GM18508 (cell line): ENCODE results near the gene IFI27L1.

Source experiments
- ATAC-seq: cut with Tn5 transposase; IDR thresholded peaks from one replicate; pipeline ENCODE4 v1.9.1; 2021; ENCODE audit warnings: moderate number of reproducible peaks; ENCODE audit not compliant: insufficient read depth, unreplicated experiment

IFI27L1 gene

GRCh38 chr14:94128216-94128839 lies 47.2 kb downstream of the IFI27L1 start:
- no peak for ATAC-seq

DNA sequence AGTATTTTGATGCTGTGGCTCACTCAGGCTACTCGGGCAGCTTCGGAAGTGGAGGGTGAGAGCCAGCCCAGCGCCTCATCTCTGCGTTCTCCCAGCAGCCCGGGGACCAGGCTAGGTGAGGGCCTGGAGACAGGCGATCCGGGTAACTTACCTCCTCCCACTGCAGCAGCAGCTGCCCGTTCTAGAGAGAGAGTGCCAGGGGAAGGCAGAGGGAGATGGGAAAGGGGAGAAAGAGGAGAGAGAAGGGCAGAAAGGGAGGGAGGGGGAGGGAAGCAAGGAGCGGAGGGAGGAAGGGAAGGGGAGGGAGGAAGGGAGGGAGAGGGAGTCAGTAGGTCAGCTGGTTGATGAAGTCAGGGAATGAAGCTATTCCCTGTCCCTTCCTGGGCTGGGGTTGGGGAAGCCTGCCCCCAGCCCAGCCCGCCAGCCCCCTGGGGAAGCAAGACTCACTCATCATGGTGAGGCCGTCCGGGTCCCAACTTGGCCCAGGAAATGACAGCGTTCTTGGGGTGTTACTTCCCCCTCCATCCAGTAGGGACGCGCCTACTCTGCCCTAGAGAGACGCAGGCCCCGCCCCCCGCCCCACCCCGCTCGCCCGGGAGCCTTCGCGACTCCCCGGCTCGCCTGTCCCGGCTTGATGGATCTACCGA lies 48.1 kb downstream of the IFI27L1 start, which contains the start of gene IFI27L2:
TSS of gene IFI27L2 (minus strand) at position 494 of the 647 bp plus-strand sequence. CDS start at position 454, 40 bp downstream.
- ATAC-seq: peak; percentile 71

DNA sequence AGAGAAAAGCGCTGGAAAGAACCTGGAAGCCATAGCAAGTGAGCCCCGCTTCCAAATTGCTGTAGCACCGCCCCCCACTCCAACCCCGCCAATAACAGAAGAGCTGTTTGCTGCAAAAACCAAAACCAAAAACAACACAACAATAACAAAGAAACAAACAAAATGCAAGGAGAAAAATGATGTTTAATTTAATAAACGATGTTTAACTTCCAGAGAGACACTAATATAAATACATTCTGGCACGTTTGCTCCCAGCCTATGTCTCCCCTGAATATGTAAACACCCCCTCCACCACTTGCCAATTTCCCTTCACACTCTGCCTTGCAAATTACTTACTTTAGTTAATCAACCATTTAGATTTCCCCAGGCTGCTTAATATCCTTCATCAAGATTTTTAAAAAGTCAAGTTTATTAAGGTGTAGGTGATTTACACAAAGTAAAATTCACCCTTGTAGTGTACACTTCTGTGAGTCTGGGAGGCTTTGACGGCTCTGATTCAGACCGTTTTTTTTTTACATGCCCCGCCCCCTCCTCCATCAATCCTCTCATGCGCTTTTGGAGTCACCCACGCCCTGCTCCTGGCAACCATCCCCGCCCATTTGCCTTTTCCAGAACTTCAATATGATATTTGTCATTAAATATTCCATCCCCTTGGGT lies 48.8 kb downstream of the IFI27L1 start:
- no peak for ATAC-seq

DNA sequence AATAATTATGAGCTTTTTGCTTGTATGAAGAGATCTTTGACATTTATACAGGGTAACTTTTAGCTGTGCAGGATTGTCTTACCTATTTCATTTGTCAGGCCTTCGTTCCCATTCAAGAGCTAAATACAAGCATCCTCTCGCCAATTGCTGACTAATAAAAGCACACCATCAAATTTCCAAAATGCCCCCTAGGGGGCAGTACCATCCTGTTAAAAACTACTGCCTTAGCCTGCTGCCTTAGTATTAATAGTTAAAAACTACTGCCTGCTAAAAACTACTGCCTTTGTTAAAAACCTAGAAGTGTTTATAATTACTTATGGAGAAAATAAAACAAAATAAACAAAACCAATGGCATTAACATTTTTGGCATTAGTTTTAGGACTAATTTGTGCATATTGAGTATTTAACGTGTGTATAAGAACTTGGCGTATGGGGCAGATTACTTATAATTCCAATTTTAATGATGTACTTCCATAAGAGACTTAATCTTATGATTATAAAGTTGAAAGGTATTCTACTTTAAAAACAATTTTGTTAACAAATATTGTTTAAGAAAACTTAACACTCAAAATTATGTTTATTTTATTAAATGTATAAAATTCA lies 51.3 kb downstream of the IFI27L1 start:
- ATAC-seq: no peak

DNA sequence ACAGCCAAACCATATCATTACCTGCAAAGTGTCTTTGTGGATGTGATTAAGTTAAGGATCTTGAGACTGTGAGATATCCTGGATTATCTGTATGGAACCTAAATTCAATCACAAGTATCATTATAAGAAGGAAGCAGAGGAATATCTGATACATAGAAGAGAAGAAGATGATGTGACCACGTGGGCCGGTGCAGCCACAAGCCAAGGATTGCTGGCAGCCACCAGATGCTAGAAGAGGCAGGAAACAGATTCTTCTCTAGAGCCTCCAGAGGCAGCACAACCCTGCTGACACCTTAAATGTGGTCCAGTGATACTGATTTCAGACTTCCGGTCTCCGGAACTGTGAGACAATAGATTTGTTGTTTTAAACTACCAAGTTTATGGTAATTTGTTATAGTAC lies 54.4 kb downstream of the IFI27L1 start:
- ATAC-seq: no peak

DNA sequence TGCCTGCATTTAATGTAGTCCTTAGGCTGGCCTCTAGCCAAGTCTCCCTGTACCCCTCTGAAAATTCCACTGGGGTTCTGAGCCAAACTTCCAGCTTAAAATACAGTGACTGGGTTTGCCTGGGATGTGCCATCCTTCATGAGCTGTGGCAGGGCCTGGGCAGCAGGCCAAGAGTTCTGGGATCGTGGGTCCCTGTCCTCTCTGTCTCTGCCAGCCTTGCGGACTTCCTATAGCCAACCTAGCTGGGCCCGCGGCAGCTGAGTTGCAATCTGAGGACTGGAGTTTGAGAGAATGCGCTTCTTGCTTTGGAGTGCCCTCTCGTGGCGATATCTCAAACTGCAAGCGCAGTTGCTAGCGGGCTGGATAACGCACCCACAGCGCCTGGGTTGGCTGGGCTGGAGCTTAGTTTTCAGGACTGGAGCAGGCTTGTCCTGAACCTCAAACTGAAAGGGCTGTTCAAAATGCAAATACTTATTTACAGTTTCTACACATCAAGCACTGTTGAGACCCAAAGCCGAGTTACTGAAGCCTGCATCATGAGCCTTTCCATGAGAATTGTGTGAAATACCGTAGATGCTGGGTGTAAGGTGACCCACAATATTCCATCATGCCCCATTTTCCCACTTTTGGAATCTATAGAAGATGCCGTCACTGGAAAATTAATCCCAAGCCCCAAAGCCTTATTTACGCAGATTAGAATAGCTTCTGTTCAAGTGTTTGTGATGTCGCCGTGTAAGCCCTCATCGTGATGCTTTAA lies 55.6 kb downstream of the IFI27L1 start:
- no peak for ATAC-seq

GRCh38 chr14:94138251-94138650 lies 57.1 kb downstream of the IFI27L1 start:
- no peak for ATAC-seq

DNA sequence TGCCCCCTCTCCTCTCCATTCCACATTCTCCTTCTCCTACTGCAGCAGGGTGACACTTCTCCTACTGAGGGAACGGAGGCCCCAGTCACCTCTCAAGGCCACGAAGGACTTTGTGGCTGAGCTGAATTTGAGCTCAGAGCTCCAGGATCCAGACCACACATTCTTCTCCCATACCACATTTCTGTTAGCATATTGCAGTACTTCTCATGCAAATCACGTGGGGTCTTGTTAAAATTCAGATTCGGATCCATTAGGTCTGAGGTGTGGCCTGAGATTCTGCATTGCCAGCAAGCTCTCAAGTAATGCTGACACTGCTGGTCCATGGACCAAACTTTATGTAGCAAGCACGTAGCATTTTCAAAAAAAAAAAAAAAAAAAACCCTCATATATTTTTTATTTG lies 57.9 kb downstream of the IFI27L1 start:
- no peak for ATAC-seq

DNA sequence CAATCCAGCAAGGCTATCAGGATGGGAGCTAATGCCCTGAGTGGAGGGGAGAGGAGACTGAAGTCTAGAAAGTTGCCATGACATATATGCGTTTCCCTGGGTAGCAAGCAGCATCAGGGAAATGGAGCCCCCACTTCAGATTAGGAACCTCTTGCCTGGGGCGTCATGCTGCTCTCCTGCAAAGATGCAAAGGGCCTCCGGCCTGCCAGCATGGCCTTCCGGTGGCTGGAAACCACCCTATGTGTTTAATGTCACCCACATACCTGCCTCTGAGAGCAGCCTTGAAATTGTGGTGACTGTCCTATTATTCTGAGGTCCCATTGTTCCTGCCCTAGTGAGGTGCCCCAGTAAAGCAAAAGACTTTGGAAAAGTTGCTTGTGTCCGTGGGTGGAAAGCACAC lies 58.3 kb downstream of the IFI27L1 start:
- ATAC-seq: no peak

- no peak for ATAC-seq
These were observed 61.1 kb downstream of the IFI27L1 start for GRCh38 chr14:94142247-94142646.

DNA sequence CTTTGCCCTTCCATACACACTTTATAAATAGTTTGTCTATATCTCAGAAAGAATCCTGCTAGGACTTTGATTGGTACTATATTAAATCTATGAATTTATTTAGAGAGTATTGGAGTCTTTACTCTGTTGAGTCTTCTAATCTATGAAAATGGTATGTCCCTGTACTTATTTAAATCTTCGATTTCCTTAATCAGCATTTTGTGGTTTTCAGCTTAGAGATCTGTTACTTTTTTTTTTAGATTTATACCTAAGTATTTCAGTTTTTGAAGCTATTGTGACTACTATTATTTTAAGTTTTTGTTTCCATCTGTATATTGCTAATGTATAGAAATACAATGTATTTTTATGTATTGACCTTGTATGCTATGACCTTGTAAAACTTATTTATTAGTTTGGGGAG lies 61.7 kb downstream of the IFI27L1 start:
- no peak for ATAC-seq

DNA sequence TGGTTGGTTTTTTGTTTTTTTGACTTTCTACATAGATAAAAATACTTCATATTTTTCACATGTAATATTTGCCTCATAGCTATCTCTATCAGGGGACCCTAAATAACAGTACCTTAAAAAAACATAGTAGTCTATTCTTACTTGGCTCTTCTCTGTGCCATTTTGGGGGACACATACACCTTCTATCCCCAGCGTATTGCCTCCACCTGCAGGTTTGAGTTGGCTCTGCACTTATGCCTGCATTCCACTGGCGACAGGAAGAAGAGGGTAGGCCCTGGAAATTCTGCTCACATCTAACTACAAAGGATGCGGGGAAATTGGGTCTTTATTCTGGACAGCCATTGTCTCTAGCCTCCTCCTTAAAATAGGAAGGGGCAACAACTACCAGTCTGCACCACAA lies 62.1 kb downstream of the IFI27L1 start:
- no peak for ATAC-seq

DNA sequence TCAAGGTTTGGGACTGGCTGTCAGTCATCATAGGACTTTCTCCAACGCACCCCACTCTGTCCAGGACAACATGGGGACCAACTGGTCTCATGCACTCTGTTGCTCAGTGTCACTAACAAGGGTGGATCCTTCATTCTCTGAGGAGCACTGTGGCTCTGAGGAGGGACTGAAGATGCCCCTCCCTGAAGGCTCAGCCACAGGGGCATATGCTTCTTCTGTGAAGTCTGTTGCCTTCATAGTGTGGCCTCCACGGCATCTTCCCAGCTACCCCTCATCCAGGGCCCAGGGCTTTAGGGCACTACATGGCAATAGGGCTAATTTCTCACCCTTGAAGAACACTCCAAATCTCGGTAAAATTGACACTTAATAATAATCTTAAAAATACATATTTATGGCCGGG lies 62.6 kb downstream of the IFI27L1 start:
- no peak for ATAC-seq

DNA sequence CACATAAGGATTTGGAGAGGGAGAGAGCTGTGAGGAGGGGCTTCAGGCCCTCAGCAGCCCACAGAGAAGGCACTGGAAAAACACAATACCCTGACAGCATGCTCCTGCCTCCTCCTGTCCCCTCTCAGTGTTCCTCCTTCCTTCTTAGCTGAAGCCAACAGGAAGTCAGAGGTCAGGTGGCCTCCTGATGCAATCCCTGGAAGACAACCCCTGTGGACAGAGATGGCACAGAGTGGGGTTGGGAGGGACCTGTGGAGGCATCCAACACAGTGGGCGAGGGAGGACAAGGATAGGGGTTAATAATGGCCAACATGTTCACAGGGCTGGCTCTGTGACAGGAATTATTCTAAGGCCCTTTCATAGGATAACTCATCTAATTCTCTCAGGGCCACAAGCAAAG lies 63.7 kb downstream of the IFI27L1 start:
- ATAC-seq: no peak

GRCh38 chr14:94145902-94146527 lies 64.9 kb downstream of the IFI27L1 start:
- ATAC-seq: no peak
